Lower leg skin (tissue), 4 donors: Measurements from ENCODE around the gene KREMEN1. TPM values are rescaled to one million over a fixed set of nuclear protein-coding genes. Genes with fewer than 3 reads are reported as not detected.

Source experiments
- DNase-seq, 2 donors: peaks; one replicate each; pipeline ENCODE4 v3.0.0-alpha.2; 2019; ENCODE audit warnings: low spot score in 2 of 2
- H3K4me3 ChIP-seq: fragments of 200-600 bp; sonication (generic); 2 replicates; pipeline ENCODE4 v1.5.1; 2017; ENCODE audit warnings: mild to moderate bottlenecking, low read depth; ENCODE audit not compliant: poor library complexity, severe bottlenecking
- POLR2A ChIP-seq, 2 donors: fragments of 450-650 bp; IDR thresholded peaks; one replicate each; pipeline ENCODE4 v1.6.1; 2016 to 2017; ENCODE audit warnings: antibody characterized with exemption in 2 of 2, mild to moderate bottlenecking in 1 of 2, moderate library complexity in 1 of 2
- WGBS, 2 donors: methylation state at CpG; one replicate each; pipeline ENCODE4 v1.1.5; 2018; 5-methylcytosine and 5-hydroxymethylcytosine counted together
- intact Hi-C: fragments of 100-400 bp; cut with DNase I; formaldehyde crosslinking; loops from one replicate; pipeline ENCODE4 v1.15.0; 2023; ENCODE audit warnings: low total_unique reads
- total RNA-seq, 4 donors: library from RNA; depleted of rRNA; stranded (reverse); fragments of >200 nt; gene quantifications; one replicate each; pipeline ENCODE4 v1.1.0, GENCODE V29; 2016
- TF ChIP-seq, protein P1 (sequence below), 3 donors: fragments of 450-650 bp; IDR thresholded peaks; one replicate each; pipeline ENCODE4 v1.5.1; 2016; ENCODE audit warnings: antibody characterized with exemption in 3 of 3, mild to moderate bottlenecking in 3 of 3, moderate library complexity in 2 of 3

The KREMEN1 gene, protein sequence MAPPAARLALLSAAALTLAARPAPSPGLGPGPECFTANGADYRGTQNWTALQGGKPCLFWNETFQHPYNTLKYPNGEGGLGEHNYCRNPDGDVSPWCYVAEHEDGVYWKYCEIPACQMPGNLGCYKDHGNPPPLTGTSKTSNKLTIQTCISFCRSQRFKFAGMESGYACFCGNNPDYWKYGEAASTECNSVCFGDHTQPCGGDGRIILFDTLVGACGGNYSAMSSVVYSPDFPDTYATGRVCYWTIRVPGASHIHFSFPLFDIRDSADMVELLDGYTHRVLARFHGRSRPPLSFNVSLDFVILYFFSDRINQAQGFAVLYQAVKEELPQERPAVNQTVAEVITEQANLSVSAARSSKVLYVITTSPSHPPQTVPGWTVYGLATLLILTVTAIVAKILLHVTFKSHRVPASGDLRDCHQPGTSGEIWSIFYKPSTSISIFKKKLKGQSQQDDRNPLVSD
- 10 to 100 TPM; 28.8 to 52.0 (median 48.0) TPM for total RNA-seq

DNA sequence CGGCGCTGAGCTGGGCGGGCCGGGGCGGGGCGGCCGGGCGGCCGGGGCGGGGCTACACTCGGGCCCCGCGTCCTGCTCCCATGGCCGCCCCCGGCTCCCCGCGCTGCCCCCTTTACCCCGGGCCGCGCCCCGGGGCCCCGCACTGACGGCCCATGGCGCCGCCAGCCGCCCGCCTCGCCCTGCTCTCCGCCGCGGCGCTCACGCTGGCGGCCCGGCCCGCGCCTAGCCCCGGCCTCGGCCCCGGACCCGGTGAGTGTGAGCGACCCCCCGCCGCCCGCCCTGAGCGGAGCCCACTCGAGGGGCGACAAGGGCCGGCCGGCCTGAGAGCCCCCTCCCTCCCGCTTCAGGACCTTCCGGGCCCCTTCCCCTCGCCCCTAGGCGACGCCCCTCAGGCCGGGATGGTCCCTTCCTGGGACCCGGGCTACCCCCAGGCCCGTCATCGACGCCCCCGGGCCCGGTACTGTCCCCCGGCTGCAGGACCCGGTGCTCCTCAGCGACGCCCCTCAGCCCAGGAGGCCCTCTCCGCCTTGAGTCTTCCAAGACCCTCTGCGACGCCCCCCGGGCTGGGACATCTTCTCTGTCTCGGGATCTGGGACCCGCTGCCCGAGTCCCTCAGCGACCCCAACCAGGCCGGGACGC is at the start of gene KREMEN1:
KREMEN1 (plus strand) TSS at position 57 of the 639 bp plus-strand sequence; CDS start at position 153, 96 bp downstream.
- intact Hi-C loops = no loop called here
- 1% methylated on average over 10 to 39 of the region's 76 CpGs for WGBS, 2 donors
- DNase-seq = no peak
- TF ChIP-seq, protein P1, sequence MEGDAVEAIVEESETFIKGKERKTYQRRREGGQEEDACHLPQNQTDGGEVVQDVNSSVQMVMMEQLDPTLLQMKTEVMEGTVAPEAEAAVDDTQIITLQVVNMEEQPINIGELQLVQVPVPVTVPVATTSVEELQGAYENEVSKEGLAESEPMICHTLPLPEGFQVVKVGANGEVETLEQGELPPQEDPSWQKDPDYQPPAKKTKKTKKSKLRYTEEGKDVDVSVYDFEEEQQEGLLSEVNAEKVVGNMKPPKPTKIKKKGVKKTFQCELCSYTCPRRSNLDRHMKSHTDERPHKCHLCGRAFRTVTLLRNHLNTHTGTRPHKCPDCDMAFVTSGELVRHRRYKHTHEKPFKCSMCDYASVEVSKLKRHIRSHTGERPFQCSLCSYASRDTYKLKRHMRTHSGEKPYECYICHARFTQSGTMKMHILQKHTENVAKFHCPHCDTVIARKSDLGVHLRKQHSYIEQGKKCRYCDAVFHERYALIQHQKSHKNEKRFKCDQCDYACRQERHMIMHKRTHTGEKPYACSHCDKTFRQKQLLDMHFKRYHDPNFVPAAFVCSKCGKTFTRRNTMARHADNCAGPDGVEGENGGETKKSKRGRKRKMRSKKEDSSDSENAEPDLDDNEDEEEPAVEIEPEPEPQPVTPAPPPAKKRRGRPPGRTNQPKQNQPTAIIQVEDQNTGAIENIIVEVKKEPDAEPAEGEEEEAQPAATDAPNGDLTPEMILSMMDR (IDR thresholded peaks at IDR 0.05) = no peak
- no peak for TF ChIP-seq POLR2A (IDR thresholded peaks at IDR 0.05)
- H3K4me3 ChIP-seq = peak within 1 kb of the TSS; percentile 68

DNA sequence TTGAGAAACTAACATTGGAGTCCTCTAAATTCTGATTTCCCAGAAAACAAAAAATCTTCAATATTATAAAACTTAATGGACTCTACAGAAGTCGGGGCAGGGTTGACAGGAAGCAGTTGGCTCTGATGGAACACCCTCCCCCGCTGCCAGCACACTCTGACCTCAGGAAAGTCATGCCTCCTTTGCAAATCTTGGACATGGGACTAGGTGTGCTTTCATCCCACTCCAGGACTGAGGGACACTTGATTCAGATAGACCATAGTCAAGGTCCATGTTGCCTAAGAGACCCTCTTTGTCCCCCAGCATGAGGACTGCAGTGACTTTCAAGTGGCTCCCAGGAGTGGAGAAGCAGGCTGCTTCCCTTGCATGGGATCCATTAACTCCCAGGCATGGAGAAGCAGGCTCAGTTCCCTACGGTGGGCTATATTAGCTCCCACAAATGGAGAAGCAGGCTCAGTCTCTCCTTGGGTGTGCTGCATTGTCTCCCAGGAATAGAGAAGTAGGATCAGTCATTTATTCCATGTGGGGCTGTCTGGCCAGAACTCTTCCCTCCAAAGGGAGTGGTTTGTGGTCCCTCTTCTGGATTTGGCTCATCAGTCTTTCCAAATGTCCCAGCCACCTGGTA is 49.6 kb upstream of the KREMEN1 start:
- intact Hi-C loops = no loop called here
- H3K4me3 ChIP-seq = no peak overlapping the region
- no peak for DNase-seq
- TF ChIP-seq, protein P1 (IDR thresholded peaks at IDR 0.05) = no peak
- TF ChIP-seq POLR2A (IDR thresholded peaks at IDR 0.05) = no peak
- WGBS, 2 donors = 65 to 76% methylated on average over 3 of the region's 3 CpGs

DNA sequence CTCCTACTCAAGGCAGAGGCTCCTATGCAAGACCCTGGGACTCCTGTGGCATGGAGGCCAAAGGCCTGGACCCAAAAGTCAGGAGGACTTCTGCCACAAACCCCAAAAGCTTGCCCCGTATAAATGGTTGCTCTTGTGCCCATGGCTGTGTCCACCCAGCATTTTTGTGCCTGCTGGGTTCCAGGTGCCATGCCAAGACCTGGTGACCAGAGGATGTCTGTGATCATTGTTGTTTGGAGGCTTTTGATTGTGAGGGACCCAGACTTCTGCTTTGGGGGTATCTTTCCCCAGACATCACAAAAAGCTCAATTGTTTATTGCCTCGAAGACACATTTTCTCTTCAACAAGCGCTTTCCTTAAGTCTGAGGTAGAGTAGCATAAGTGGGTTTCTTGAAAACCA is 46.3 kb upstream of the KREMEN1 start:
- no peak for DNase-seq
- intact Hi-C loops = no loop called here
- no peak overlapping the region for H3K4me3 ChIP-seq
- no peak for TF ChIP-seq POLR2A (IDR thresholded peaks at IDR 0.05)
- TF ChIP-seq, protein P1 (IDR thresholded peaks at IDR 0.05) = no peak
- WGBS, 2 donors = 95 to 99% methylated on average over 3 of the region's 3 CpGs

DNA sequence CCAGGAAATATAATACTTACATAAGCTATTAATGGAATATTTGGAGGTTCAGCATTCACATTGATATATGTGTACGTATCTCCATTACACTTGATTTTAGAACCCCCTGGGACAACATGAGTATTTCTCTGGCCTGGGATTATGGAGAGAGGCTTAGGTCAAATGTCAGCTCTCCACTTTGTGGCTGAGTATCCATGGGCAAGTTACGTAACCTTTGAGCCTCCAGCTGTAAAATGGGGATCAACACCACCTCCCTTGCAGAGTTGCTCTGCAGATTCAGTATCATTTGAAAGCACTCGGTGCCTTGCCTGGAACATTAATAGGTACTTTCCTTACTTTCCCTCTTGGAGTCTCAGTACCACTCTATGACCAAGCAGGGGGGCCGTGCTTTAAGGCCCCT is 44.4 kb upstream of the KREMEN1 start:
- H3K4me3 ChIP-seq = no peak overlapping the region
- no peak for TF ChIP-seq POLR2A (IDR thresholded peaks at IDR 0.05)
- TF ChIP-seq, protein P1 (IDR thresholded peaks at IDR 0.05) = no peak
- DNase-seq = no peak
- intact Hi-C loops = no loop called here
- 94 to 96% methylated on average over 4 of the region's 4 CpGs for WGBS, 2 donors

DNA sequence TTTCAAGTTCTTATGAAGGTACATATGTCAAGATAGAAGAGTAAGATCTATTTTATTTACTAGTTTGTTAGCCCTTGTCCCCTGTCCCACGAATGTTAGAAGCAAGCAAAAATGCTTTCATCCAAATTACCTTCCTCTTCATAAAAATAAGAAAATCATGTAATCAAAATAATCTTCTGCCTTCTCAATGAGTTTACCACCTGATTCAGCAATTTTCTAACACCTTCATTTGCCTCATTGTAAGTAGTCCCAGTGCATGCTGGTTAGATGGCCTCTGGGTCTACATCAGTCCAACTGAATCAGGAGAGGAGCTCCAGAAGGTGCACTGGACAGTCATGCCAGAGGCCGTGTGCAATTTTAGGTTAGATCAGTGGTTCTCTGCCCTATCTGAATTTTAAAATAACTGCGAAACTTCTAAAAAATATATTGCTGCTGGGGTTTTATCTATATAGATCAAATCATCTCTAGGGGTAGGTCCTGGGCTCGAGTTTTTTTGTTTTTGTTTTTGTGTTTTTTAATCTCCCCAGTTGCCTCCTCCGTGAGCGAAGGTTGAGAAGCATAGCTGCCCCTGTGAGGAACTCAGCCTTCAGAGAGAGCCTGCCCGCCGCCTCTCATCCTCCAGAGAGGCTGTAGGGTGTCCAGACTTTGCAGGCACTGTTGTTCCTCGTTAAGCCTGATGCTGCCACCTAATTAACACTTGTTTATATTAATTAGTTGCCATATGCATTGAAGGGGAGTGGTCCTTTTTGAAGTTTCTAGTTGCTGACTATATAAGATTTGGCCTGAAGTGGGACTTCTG is 43.4 kb upstream of the KREMEN1 start:
- intact Hi-C loops = no loop called here
- TF ChIP-seq POLR2A (IDR thresholded peaks at IDR 0.05) = no peak
- TF ChIP-seq, protein P1 (IDR thresholded peaks at IDR 0.05) = no peak
- 91 to 93% methylated on average over 9 of the region's 9 CpGs for WGBS, 2 donors
- DNase-seq = no peak
- no peak overlapping the region for H3K4me3 ChIP-seq
